GM23338 (cell line): Measurements from ENCODE around the gene NCOA7. TPM values are rescaled to one million over a fixed set of nuclear protein-coding genes. Genes with fewer than 3 reads are reported as not detected.

Source experiments
- ATAC-seq: fragments of 200-7000 bp; cut with Tn5 transposase; 3 replicates; pipeline ENCODE4 v1.9.1; 2020
- DNase-seq: peaks from one replicate; pipeline ENCODE4 v3.0.0-alpha.2; 2015; ENCODE audit warnings: low spot score
- H2AFZ ChIP-seq: fragments of 200-600 bp; sonication (generic); 2 replicates; pipeline ENCODE4 v1.8.0; 2016; ENCODE audit warnings: antibody characterized with exemption, mild to moderate bottlenecking, moderate library complexity
- H3F3A ChIP-seq: fragments of 200-600 bp; sonication (generic); replicated peaks from 2 replicates; pipeline ENCODE4 v1.8.0; 2017; ENCODE audit warnings: antibody characterized with exemption, mixed run types, low read depth
- H3K27ac ChIP-seq: fragments of 200-600 bp; sonication (generic); 2 replicates; pipeline ENCODE4 v1.6.1; 2016; ENCODE audit warnings: low read depth
- H3K27me3 ChIP-seq: fragments of 200-600 bp; sonication (generic); 2 replicates; pipeline ENCODE4 v1.8.0; 2016; ENCODE audit warnings: mild to moderate bottlenecking, mixed run types, moderate library complexity; ENCODE audit not compliant: insufficient read depth
- H3K36me3 ChIP-seq: fragments of 200-600 bp; sonication (generic); 2 replicates; pipeline ENCODE4 v1.8.0; 2016; ENCODE audit warnings: mild to moderate bottlenecking; ENCODE audit not compliant: insufficient read depth
- H3K4me1 ChIP-seq: fragments of 200-600 bp; sonication (generic); 2 replicates; pipeline ENCODE4 v1.8.0; 2016; ENCODE audit warnings: mild to moderate bottlenecking, moderate library complexity; ENCODE audit not compliant: insufficient read depth
- H3K4me2 ChIP-seq: fragments of 200-600 bp; sonication (generic); 2 replicates; pipeline ENCODE4 v1.7.1; 2017; ENCODE audit warnings: mixed run types
- H3K4me3 ChIP-seq: fragments of 200-600 bp; sonication (generic); 2 replicates; pipeline ENCODE4 v1.6.1; 2016; ENCODE audit warnings: mixed run types
- H3K79me2 ChIP-seq: fragments of 200-600 bp; sonication (generic); replicated peaks from 2 replicates; pipeline ENCODE4 v1.8.0; 2017; ENCODE audit warnings: mild to moderate bottlenecking; ENCODE audit not compliant: insufficient read depth
- H3K9me2 ChIP-seq: fragments of 200-600 bp; sonication (generic); 2 replicates; pipeline ENCODE4 v1.8.0; 2017; ENCODE audit not compliant: insufficient read depth
- H4K20me1 ChIP-seq: fragments of 200-600 bp; sonication (generic); replicated peaks from 2 replicates; pipeline ENCODE4 v1.8.0; 2017; ENCODE audit warnings: mild to moderate bottlenecking; ENCODE audit not compliant: insufficient read depth
- H3K27ac Mint-ChIP-seq: 2 replicates; pipeline ENCODE4 v1.8.0; 2020; ENCODE audit warnings: inconsistent platforms, mild to moderate bottlenecking, moderate library complexity, mixed read lengths
- H3K27me3 Mint-ChIP-seq: 3 replicates; pipeline ENCODE4 v1.8.0; 2022; ENCODE audit warnings: low read depth, mild to moderate bottlenecking, moderate library complexity, mixed read lengths, inconsistent platforms; ENCODE audit not compliant: insufficient read depth, poor library complexity
- H3K36me3 Mint-ChIP-seq: 3 replicates; pipeline ENCODE4 v1.8.0; 2021; ENCODE audit warnings: low read depth, mild to moderate bottlenecking, inconsistent platforms, moderate library complexity, mixed read lengths
- H3K4me1 Mint-ChIP-seq: 3 replicates; pipeline ENCODE4 v1.8.0; 2020; ENCODE audit warnings: mild to moderate bottlenecking, inconsistent platforms, mixed read lengths
- H3K4me3 Mint-ChIP-seq: 3 replicates; pipeline ENCODE4 v1.8.0; 2021; ENCODE audit warnings: moderate library complexity, mild to moderate bottlenecking, inconsistent platforms, mixed read lengths
- H3K9me3 Mint-ChIP-seq: 3 replicates; pipeline ENCODE4 v1.8.0; 2020; ENCODE audit warnings: moderate library complexity, mild to moderate bottlenecking, inconsistent platforms, mixed read lengths
- CREB1 ChIP-seq: fragments of 250-450 bp; sonication (Bioruptor Pico); IDR thresholded peaks from 2 replicates; pipeline ENCODE4 v1.5.0; 2020; ENCODE audit warnings: low read depth, mild to moderate bottlenecking, moderate library complexity
- CTCF ChIP-seq, 2 experiments: fragments of 200-600 bp in 1 of 2; sonication (generic) in 1 of 2; conservative IDR thresholded peaks; 2 replicates each; pipeline versions ENCODE4 v1.5.1 to v1.6.1; 2016 to 2017; ENCODE audit warnings: antibody characterized with exemption in 2 of 2, low read depth in 2 of 2, mild to moderate bottlenecking in 2 of 2, moderate library complexity in 1 of 2
- ETS1 ChIP-seq: IDR thresholded peaks from 2 replicates; pipeline ENCODE4 v1.6.1; 2016; ENCODE audit warnings: antibody characterized with exemption
- EZH2phosphoT487 ChIP-seq: fragments of 200-600 bp; sonication (generic); IDR thresholded peaks from one replicate; pipeline ENCODE4 v1.8.1; 2018; ENCODE audit warnings: antibody characterized with exemption; ENCODE audit not compliant: unreplicated experiment
- JUNB ChIP-seq: IDR thresholded peaks from one replicate; pipeline ENCODE4 v1.6.1; 2016; ENCODE audit warnings: antibody characterized with exemption; ENCODE audit not compliant: unreplicated experiment
- NANOG ChIP-seq: IDR thresholded peaks from 2 replicates; pipeline ENCODE4 v1.6.1; 2016; ENCODE audit warnings: antibody characterized with exemption, borderline replicate concordance
- POLR2AphosphoS5 ChIP-seq: IDR thresholded peaks from 2 replicates; pipeline ENCODE4 v1.6.1; 2016; ENCODE audit warnings: antibody characterized with exemption, low read depth
- STAT1 ChIP-seq: IDR thresholded peaks from one replicate; pipeline ENCODE4 v1.6.1; 2016; ENCODE audit warnings: antibody characterized with exemption; ENCODE audit not compliant: unreplicated experiment
- ZNF114 ChIP-seq: fragments of 250-450 bp; sonication (Bioruptor Pico); IDR thresholded peaks from 2 replicates; pipeline ENCODE4 v1.5.0; 2020; ENCODE audit warnings: mild to moderate bottlenecking, moderate library complexity
- ZNF331 ChIP-seq: fragments of 250-450 bp; sonication (Bioruptor Pico); IDR thresholded peaks from 2 replicates; pipeline ENCODE4 v1.5.0; 2020; ENCODE audit warnings: low read depth, mild to moderate bottlenecking, moderate library complexity
- polyA plus RNA-seq: library from polyadenylated mRNA; unstranded; fragments of >200 nt; fragmentation: Nextera tagmentation; extraction: Ambion mirVana; gene quantifications from 2 replicates; pipeline ENCODE4 v1.2.1, GENCODE V29; 2016
- total RNA-seq: library from RNA; depleted of rRNA; stranded (reverse); fragments of >200 nt; shearing (Covaris generic); gene quantifications from 2 replicates; pipeline ENCODE4 v1.2.3, GENCODE V29; 2014
- TF ChIP-seq, protein P1 (sequence below): fragments of 250-450 bp; sonication (Bioruptor Pico); IDR thresholded peaks from 2 replicates; pipeline ENCODE4 v1.5.0; 2020; ENCODE audit warnings: mild to moderate bottlenecking, moderate library complexity

Gene NCOA7
- total and polyA plus RNA-seq, 2 experiments from 2014 or later = 9.3 to 15.7 TPM

GRCh38 chr6:125769147-125769783, 21.5 kb upstream of the NCOA7 start:
- TF ChIP-seq, protein P1, sequence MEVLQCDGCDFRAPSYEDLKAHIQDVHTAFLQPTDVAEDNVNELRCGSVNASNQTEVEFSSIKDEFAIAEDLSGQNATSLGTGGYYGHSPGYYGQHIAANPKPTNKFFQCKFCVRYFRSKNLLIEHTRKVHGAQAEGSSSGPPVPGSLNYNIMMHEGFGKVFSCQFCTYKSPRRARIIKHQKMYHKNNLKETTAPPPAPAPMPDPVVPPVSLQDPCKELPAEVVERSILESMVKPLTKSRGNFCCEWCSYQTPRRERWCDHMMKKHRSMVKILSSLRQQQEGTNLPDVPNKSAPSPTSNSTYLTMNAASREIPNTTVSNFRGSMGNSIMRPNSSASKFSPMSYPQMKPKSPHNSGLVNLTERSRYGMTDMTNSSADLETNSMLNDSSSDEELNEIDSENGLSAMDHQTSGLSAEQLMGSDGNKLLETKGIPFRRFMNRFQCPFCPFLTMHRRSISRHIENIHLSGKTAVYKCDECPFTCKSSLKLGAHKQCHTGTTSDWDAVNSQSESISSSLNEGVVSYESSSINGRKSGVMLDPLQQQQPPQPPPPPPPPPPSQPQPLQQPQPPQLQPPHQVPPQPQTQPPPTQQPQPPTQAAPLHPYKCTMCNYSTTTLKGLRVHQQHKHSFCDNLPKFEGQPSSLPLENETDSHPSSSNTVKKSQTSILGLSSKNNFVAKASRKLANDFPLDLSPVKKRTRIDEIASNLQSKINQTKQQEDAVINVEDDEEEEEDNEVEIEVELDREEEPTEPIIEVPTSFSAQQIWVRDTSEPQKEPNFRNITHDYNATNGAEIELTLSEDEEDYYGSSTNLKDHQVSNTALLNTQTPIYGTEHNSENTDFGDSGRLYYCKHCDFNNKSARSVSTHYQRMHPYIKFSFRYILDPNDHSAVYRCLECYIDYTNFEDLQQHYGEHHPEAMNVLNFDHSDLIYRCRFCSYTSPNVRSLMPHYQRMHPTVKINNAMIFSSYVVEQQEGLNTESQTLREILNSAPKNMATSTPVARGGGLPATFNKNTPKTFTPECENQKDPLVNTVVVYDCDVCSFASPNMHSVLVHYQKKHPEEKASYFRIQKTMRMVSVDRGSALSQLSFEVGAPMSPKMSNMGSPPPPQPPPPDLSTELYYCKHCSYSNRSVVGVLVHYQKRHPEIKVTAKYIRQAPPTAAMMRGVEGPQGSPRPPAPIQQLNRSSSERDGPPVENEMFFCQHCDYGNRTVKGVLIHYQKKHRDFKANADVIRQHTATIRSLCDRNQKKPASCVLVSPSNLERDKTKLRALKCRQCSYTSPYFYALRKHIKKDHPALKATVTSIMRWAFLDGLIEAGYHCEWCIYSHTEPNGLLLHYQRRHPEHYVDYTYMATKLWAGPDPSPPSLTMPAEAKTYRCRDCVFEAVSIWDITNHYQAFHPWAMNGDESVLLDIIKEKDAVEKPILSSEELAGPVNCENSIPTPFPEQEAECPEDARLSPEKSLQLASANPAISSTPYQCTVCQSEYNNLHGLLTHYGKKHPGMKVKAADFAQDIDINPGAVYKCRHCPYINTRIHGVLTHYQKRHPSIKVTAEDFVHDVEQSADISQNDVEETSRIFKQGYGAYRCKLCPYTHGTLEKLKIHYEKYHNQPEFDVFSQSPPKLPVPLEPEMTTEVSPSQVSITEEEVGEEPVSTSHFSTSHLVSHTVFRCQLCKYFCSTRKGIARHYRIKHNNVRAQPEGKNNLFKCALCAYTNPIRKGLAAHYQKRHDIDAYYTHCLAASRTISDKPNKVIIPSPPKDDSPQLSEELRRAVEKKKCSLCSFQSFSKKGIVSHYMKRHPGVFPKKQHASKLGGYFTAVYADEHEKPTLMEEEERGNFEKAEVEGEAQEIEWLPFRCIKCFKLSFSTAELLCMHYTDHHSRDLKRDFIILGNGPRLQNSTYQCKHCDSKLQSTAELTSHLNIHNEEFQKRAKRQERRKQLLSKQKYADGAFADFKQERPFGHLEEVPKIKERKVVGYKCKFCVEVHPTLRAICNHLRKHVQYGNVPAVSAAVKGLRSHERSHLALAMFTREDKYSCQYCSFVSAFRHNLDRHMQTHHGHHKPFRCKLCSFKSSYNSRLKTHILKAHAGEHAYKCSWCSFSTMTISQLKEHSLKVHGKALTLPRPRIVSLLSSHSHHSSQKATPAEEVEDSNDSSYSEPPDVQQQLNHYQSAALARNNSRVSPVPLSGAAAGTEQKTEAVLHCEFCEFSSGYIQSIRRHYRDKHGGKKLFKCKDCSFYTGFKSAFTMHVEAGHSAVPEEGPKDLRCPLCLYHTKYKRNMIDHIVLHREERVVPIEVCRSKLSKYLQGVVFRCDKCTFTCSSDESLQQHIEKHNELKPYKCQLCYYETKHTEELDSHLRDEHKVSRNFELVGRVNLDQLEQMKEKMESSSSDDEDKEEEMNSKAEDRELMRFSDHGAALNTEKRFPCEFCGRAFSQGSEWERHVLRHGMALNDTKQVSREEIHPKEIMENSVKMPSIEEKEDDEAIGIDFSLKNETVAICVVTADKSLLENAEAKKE (CRISPR knock-in tag) = no peak
- TF ChIP-seq EZH2phosphoT487 (no peak), CREB1 (CRISPR knock-in tag) (no peak), POLR2AphosphoS5 (no peak), ZNF331 (CRISPR knock-in tag) (no peak), ETS1 (no peak), NANOG (no peak), JUNB (no peak), STAT1 (no peak), CTCF (conservative IDR thresholded peaks at IDR 0.05; ENCODE audit: low read depth in 2 of 2) (no peak), ZNF114 (CRISPR knock-in tag) (no peak)
- Histone ChIP-seq H3K4me3 (no peak overlapping the region), H3K79me2 (no peaks in the 10 kb centered on the region), H3F3A (no peaks in the 10 kb centered on the region), H4K20me1 (no peaks in the 10 kb centered on the region), H3K27me3 (no peaks in the 10 kb centered on the region), H3K9me2 (no peaks in the 10 kb centered on the region), H3K4me2 (no peak overlapping the region), H3K4me1 (no peaks in the 10 kb centered on the region; the same call in 1 of the 2 replicates), H3K36me3 (no peaks in the 10 kb centered on the region), H3K27ac (no peak overlapping the region), H2AFZ (no peak overlapping the region)
- ATAC-seq (no peak; the same call in 2 of the 3 replicates), DNase-seq (no peak)
- peaks cover 5% of the 10 kb centered on the region; the same call in 2 of the 3 replicates for H3K36me3 Mint-ChIP-seq
- H3K4me3 Mint-ChIP-seq = no peak overlapping the region
- H3K27ac Mint-ChIP-seq = no peak overlapping the region
- peaks cover 2% of the 10 kb centered on the region for H3K27me3 Mint-ChIP-seq
- H3K9me3 Mint-ChIP-seq = peaks cover 8% of the 10 kb centered on the region; the same call in 2 of the 3 replicates
- peaks cover 5% of the 10 kb centered on the region for H3K4me1 Mint-ChIP-seq
